SK-N-MC (cell line): Measurements from ENCODE around the gene RPAP3.
A peak's percentile ranks its signal among the peaks of the same experiment; 100 is the strongest.

Experiments used
- DNase-seq: peaks from one replicate; pipeline ENCODE4 v3.0.0-alpha.2; 2011; ENCODE audit warnings: low read depth, low spot score
- H3K27ac ChIP-seq: fragments of 200-600 bp; sonication (generic); 2 replicates; pipeline ENCODE4 v1.5.1; 2016; ENCODE audit warnings: mixed run types
- H3K36me3 ChIP-seq: fragments of 200-600 bp; sonication (generic); 2 replicates; pipeline ENCODE4 v1.6.1; 2017; ENCODE audit warnings: antibody characterized with exemption, low read length, mixed read lengths; ENCODE audit not compliant: insufficient read depth
- H3K4me3 ChIP-seq: fragments of 200-600 bp; sonication (generic); 2 replicates; pipeline ENCODE4 v1.5.1; 2016
- H3K9ac ChIP-seq: fragments of 200-600 bp; sonication (generic); 2 replicates; pipeline ENCODE4 v1.8.0; 2017; ENCODE audit warnings: mixed run types, mixed read lengths; ENCODE audit not compliant: insufficient read length
- H3K9me3 ChIP-seq: fragments of 200-600 bp; sonication (generic); 2 replicates; pipeline ENCODE4 v1.6.1; 2017; ENCODE audit warnings: low read depth, mild to moderate bottlenecking, antibody characterized with exemption, low read length, moderate library complexity, mixed read lengths
- EZH2 ChIP-seq: fragments of 200-600 bp; sonication (generic); IDR thresholded peaks from one replicate; pipeline ENCODE4 v1.6.1; 2017; ENCODE audit warnings: antibody characterized with exemption
- FOXP2 ChIP-seq: optimal IDR thresholded peaks from 2 replicates; pipeline ENCODE3; 2011; ENCODE audit warnings: mild to moderate bottlenecking, moderate library complexity; ENCODE audit not compliant: insufficient read depth; ENCODE audit errors: extremely low read length, control extremely low read depth
- POLR2AphosphoS5 ChIP-seq: IDR thresholded peaks from 2 replicates; pipeline ENCODE4 v1.6.1; 2012; ENCODE audit warnings: mild to moderate bottlenecking, low read depth, low read length, borderline replicate concordance

Gene RPAP3

GRCh38 chr12:47718531-47718930 is 12.7 kb upstream of the RPAP3 start:
- TF ChIP-seq EZH2, result no peak
- Histone ChIP-seq H3K9ac (no peak overlapping the region), H3K9me3 (no peaks in the 10 kb centered on the region), H3K4me3 (no peak overlapping the region), H3K27ac (no peak overlapping the region), H3K36me3 (no peaks in the 10 kb centered on the region)
- no peak for DNase-seq

GRCh38 chr12:47717443-47718193 is 11.8 kb upstream of the RPAP3 start:
- no peak overlapping the region for H3K9ac ChIP-seq
- no peak overlapping the region for H3K4me3 ChIP-seq
- TF ChIP-seq EZH2, result no peak
- no peak for TF ChIP-seq POLR2AphosphoS5
- TF ChIP-seq FOXP2, result peak; percentile 14
- no peaks in the 10 kb centered on the region for H3K9me3 ChIP-seq
- no peak for DNase-seq
- no peak overlapping the region for H3K27ac ChIP-seq
- no peaks in the 10 kb centered on the region for H3K36me3 ChIP-seq

GRCh38 chr12:47717046-47717442 is 11.2 kb upstream of the RPAP3 start:
- Histone ChIP-seq H3K9me3 (no peaks in the 10 kb centered on the region), H3K36me3 (no peaks in the 10 kb centered on the region), H3K4me3 (no peak overlapping the region), H3K27ac (no peak overlapping the region), H3K9ac (no peak overlapping the region)
- no peak for DNase-seq
- no peak for TF ChIP-seq EZH2
- no peak for TF ChIP-seq FOXP2
- TF ChIP-seq POLR2AphosphoS5, result no peak

GRCh38 chr12:47715877-47716548 is 10.2 kb upstream of the RPAP3 start:
- no peak overlapping the region for H3K9ac ChIP-seq
- no peak overlapping the region for H3K4me3 ChIP-seq
- H3K36me3 ChIP-seq, result no peaks in the 10 kb centered on the region
- no peaks in the 10 kb centered on the region for H3K9me3 ChIP-seq
- no peak overlapping the region for H3K27ac ChIP-seq
- no peak for TF ChIP-seq EZH2
- no peak for TF ChIP-seq FOXP2
- TF ChIP-seq POLR2AphosphoS5, result no peak
- DNase-seq, result no peak

GRCh38 chr12:47715393-47715876 is 9.6 kb upstream of the RPAP3 start:
- DNase-seq, result peak; percentile 40
- H3K9ac ChIP-seq, result no peak overlapping the region
- H3K4me3 ChIP-seq, result no peak overlapping the region
- no peaks in the 10 kb centered on the region for H3K36me3 ChIP-seq
- no peak overlapping the region for H3K27ac ChIP-seq
- no peaks in the 10 kb centered on the region for H3K9me3 ChIP-seq
- no peak for TF ChIP-seq FOXP2
- no peak for TF ChIP-seq POLR2AphosphoS5
- TF ChIP-seq EZH2, result no peak

GRCh38 chr12:47714826-47715386 is 9.1 kb upstream of the RPAP3 start:
- Histone ChIP-seq H3K9ac (no peak overlapping the region), H3K36me3 (no peaks in the 10 kb centered on the region), H3K9me3 (no peaks in the 10 kb centered on the region), H3K4me3 (no peak overlapping the region), H3K27ac (no peak overlapping the region)
- TF ChIP-seq FOXP2 (no peak), POLR2AphosphoS5 (no peak), EZH2 (no peak)
- no peak for DNase-seq

GRCh38 chr12:47712171-47712570 is 6.3 kb upstream of the RPAP3 start:
- H3K36me3 ChIP-seq, result no peaks in the 10 kb centered on the region
- H3K4me3 ChIP-seq, result no peak overlapping the region
- H3K9me3 ChIP-seq, result no peaks in the 10 kb centered on the region
- no peak for TF ChIP-seq EZH2
- no peak for TF ChIP-seq FOXP2
- TF ChIP-seq POLR2AphosphoS5, result no peak
- H3K9ac ChIP-seq, result no peak overlapping the region
- DNase-seq, result no peak
- no peak overlapping the region for H3K27ac ChIP-seq

- no peak for DNase-seq
- no peak overlapping the region for H3K27ac ChIP-seq
- H3K4me3 ChIP-seq, result no peak overlapping the region
- H3K9ac ChIP-seq, result no peak overlapping the region
- no peak for TF ChIP-seq POLR2AphosphoS5
- no peak for TF ChIP-seq FOXP2
- TF ChIP-seq EZH2, result no peak
- no peaks in the 10 kb centered on the region for H3K9me3 ChIP-seq
- no peaks in the 10 kb centered on the region for H3K36me3 ChIP-seq
Observed at GRCh38 chr12:47711448-47711847, 5.6 kb upstream of the RPAP3 start.

- Histone ChIP-seq H3K9me3 (no peaks in the 10 kb centered on the region), H3K27ac (no peak overlapping the region), H3K9ac (no peak overlapping the region), H3K4me3 (no peak overlapping the region), H3K36me3 (no peaks in the 10 kb centered on the region)
- DNase-seq, result no peak
- TF ChIP-seq EZH2 (no peak), POLR2AphosphoS5 (no peak), FOXP2 (no peak)
Observed at GRCh38 chr12:47710278-47710677, 4.4 kb upstream of the RPAP3 start.
